PC-9 (cell line): ENCODE measurements around the gene ZNRF1.
A peak's percentile ranks its signal among the peaks of the same experiment; 100 is the strongest.

Source experiments
- CTCF ChIP-seq: fragments of 200-600 bp; sonication (generic); conservative IDR thresholded peaks from 2 replicates; pipeline ENCODE4 v1.6.1; 2017; ENCODE audit warnings: mixed run types, antibody characterized with exemption, mild to moderate bottlenecking, moderate library complexity
- EZH2 ChIP-seq: fragments of 200-600 bp; sonication (generic); IDR thresholded peaks from 2 replicates; pipeline ENCODE4 v1.8.0; 2017; ENCODE audit warnings: antibody characterized with exemption, low read depth

DNA sequence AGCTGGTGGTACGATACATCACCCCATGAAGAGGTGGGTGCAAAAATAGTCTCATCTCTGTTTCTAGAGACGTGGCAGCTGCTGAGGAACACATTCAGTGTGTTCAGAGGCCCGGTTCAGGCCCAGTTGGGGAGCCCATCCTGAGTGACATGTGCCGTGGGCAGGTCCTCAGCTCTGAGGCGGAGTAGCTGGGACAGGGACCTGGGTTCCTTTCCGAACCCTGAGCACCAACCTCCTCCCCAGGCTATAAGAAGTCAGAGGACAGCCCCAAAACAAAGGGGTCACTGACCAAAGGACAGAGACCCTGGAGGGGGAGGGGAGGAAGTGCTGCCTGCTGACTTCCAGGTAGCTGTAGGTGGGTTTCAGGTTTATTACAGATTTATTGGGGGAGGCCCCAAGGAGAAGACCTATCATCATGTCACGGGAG, 112.7 kb downstream of the ZNRF1 start:
- TF ChIP-seq CTCF = peak; percentile 12; the same call in 1 of the 2 replicates
- TF ChIP-seq EZH2 = no peak
